NT2/D1 (cell line): ENCODE data around the gene CALD1.

Source experiments
- SUZ12 ChIP-seq: IDR thresholded peaks from 2 replicates; pipeline ENCODE4 v1.6.1; 2011; ENCODE audit not compliant: insufficient read length, insufficient read depth; ENCODE audit errors: extremely low read depth
- YY1 ChIP-seq: IDR thresholded peaks from 2 replicates; pipeline ENCODE4 v1.6.1; 2011; ENCODE audit not compliant: insufficient read length, insufficient read depth

DNA sequence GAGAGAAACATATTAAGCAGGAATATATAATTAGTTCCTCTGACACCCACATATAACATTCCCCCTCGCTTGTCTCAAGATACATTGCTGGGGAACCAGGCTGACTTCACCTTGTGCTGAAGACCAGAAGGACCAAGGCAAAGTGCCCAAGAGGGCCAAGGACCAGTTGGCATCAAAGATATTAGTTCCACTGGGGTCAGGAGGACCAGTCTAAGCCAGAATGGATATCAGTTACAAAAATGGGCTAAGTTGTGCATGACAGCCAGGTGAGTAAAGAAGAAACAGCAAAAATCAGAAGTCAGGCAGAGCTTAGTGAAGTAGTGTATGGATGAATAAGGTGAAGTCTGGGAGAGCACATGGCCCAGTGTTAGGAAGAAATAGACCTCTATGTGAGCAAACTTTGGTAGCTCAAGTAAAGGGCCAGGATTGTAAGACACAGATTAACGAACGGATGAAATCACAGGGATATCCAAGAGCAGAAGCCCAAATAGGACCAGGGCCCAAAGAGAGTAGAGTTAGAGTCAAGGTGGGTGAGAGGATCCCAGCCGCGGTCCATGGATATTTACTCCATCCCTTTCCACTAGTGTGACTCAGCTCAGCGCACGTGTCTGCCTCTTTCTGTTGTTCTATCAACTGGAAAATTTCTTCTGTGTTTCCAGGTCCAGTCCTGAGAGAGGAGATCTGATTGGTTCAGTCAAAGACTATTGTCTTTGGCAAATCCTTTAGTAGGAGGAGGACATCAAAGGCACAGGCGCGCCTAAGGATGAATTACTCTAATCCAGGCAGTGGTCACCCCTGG lies 5.0 kb downstream of the CALD1 start:
- no peak for TF ChIP-seq YY1
- no peak for TF ChIP-seq SUZ12
